GM13976 (cell line): Measurements from ENCODE around the gene GHR.
"Not testable (repeated sequence)": the region's sequence is repeated elsewhere in the genome, so short reads cannot be mapped to it uniquely, and the experiment has no call there.

Experiments
- DNase-seq: peaks from one replicate; pipeline ENCODE4 v3.0.0; 2012; ENCODE audit warnings: low spot score
- CTCF ChIP-seq: IDR thresholded peaks from 2 replicates; pipeline ENCODE4 v1.5.1; 2012; ENCODE audit warnings: borderline replicate concordance, mild to moderate bottlenecking; ENCODE audit not compliant: insufficient read depth; ENCODE audit errors: extremely low read depth, missing control alignments, control extremely low read depth
- in situ Hi-C: fragments of 300-500 bp; cut with MboI; formaldehyde crosslinking; loops from one replicate; pipeline ENCODE4 v1.12.0; 2022; ENCODE audit warnings: low sequenced_read_pairs, mixed read lengths, inconsistent platforms; ENCODE audit not compliant: unreplicated experiment

The GHR gene

GRCh38 chr5:42566652-42567295, 143.5 kb downstream of the GHR start:
- in situ Hi-C loops = no loop called here
- DNase-seq = no peak

DNA sequence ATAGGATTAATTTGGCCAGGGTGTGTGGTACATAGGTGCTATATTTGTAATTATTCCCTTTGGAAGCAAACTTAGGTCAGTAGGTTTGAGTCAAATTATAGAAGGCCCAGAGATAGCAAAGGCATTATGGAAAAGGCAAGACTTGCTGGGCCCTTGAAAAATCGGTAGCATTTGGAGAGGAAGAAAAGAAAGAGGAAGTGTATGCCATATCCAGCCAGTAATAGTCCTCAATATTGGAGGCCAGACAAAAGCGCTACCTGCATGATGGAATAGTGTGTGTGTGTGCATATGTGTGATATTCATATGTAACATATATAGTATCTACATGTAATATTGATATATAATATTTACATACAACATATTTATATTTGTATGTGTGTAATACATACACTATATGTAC, 146.1 kb downstream of the GHR start:
- no peak for DNase-seq
- TF ChIP-seq CTCF = no peak
- in situ Hi-C loops = no loop called here

More at GRCh38 chr5:42566652-42567295, 143.5 kb downstream of the GHR start:
- no peak for TF ChIP-seq CTCF

GRCh38 chr5:42569953-42570548, 146.8 kb downstream of the GHR start:
- TF ChIP-seq CTCF = no peak
- DNase-seq = no peak
- in situ Hi-C loops = no loop called here

GRCh38 chr5:42570966-42571960, 148.0 kb downstream of the GHR start:
- no peak for DNase-seq
- no peak for TF ChIP-seq CTCF
- in situ Hi-C loops = no loop called here

- TF ChIP-seq CTCF = no peak
- in situ Hi-C loops = no loop called here
- no peak for DNase-seq
These were observed 149.1 kb downstream of the GHR start for GRCh38 chr5:42572313-42572712.

DNA sequence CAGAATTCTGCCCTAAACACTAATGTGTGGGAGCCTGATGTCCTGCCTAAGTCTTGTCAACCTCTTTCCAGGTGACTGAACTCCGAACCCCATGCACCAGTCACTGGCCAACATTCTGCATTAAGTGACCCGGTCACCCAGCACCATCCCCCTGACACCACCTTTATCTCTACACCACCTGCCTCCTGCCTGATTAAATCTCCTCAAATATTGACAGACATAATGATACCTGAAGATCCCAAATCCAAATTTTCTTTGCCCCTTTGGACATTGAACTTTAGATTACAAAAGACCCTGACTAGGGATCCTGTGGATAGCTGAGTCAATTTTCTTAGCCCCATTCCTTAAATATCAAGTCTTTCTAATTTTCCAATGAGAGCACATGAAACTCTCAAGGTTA, 150.1 kb downstream of the GHR start:
- no peak for TF ChIP-seq CTCF
- in situ Hi-C loops = no loop called here
- no peak for DNase-seq

GRCh38 chr5:42575914-42576313, 152.7 kb downstream of the GHR start:
- in situ Hi-C loops, DNase-seq: not testable (repeated sequence)

- DNase-seq, in situ Hi-C loops: not testable (repeated sequence)
These were observed 155.7 kb downstream of the GHR start for GRCh38 chr5:42578901-42579300.
